CD4-positive, alpha-beta T cell treated with Interferon alpha-2 for 1 hour (primary cell): ENCODE data around the gene ILKAP.

Source experiments
- DNase-seq, 2 donors: peaks; one replicate each; pipeline ENCODE4 v3.0.0-alpha.2; 2020 to 2022

The ILKAP gene

GRCh38 chr2:238237431-238238135 is 34.1 kb upstream of the ILKAP start:
- DNase-seq = no peak

GRCh38 chr2:238236571-238236970 is 33.1 kb upstream of the ILKAP start:
- no peak for DNase-seq

DNA sequence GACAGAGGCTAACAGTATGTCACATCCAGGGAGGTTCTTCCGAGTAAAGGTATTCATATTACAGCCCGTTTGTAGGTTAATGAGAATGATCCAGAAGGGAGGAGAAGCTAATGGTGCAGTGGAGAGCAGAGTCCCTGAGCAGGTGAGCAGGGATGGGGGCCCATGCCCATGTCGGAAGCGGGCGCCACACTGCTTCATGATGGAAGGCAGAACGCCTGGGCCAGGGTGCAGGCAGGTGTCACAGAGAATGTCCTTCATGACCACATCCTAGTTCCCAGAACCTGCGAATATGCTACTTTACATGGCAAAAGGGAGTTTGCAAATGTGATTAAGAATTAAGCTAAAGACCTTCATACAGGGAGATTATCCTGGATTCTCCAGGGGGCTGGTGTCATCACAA is 32.4 kb upstream of the ILKAP start:
- DNase-seq = no peak

DNA sequence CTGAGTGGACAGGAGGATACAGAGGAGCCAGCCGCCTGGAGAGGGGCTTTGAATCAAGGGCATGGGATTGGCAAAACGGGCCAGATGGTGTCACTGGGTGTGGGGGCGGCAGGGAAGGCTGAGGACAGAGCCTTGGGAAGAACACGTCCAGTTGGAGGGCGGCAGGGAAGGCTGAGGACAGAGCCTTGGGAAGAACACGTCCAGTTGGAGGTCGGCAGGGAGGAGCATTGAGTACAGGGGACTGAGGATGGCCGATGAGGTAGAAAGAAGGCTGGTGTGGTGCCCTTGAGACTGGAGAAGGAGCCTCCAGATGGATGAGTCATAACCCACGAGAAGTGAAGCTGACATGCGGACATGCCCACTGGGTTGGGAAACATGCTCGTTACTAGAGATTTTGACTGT is 31.8 kb upstream of the ILKAP start:
- DNase-seq = peak in 1 of 2 donors; percentile 22

DNA sequence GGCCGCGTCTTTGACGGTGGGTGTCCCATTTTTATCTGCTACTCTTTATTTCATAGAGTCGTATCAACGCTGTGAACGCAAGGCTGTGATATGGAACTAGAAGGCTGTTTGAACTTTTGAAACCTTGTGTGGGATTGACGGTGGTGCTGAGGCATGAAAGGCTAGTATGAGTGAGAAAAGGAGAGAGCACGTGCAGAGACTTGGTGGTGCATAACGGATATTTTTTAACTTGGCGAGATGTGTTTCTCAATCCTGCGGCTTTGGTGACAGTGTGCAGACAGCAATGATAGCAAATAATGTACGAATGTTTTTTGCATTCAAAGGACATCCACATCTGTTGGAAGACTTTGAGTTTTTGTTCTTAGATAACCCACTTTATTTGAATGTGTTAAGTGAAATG is 30.1 kb upstream of the ILKAP start:
- DNase-seq = no peak

GRCh38 chr2:238231809-238232208 is 28.3 kb upstream of the ILKAP start:
- DNase-seq = no peak

DNA sequence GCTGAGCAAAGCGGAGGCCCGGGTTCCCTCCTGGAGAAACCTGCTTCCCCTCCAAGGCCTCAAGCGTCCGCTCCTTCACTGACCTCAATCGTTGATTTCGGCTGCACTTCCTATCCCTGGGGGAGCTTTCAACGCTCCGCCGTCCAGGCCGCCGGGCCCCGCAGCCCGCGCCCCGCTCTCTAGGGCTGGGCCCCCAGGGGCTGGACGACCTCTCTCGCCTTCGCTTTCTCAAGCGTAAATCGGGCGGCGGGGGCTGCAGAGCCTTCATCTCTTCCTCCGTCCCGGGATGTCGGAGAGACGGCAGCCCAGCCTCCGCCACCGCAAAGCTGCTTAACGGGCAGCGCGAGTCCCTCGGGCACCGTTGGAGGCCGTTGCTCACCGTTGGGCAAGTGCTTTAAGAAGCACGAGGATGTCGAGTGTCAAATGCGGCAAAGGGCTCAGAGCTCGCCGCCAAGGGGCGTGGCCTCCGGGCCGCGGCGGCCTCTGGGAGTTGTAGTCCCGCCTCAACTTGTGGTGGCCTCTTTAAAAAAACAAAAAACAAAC is 27.8 kb upstream of the ILKAP start:
- peak; percentile 84 for DNase-seq

DNA sequence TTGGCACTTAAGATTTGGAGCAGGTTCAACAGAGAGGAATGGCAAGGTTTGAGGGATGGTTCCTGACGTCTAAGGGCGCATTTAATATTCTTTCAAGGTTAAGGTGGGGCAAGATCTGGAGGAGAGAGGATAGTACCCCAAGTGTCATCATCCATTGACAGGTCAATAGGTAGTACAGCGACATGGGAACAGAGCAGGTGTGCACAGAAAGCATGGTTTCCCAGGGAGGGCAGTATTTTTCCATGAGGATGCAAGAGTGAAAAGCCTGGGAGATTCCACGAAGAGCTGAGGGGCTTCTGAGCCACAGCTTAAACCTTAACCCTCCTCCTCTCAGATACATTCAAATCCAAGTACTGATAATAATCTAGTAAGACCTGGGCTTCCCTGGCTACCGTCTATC is 27.2 kb upstream of the ILKAP start:
- no peak for DNase-seq

GRCh38 chr2:238228700-238229099 is 25.2 kb upstream of the ILKAP start:
- DNase-seq = no peak

DNA sequence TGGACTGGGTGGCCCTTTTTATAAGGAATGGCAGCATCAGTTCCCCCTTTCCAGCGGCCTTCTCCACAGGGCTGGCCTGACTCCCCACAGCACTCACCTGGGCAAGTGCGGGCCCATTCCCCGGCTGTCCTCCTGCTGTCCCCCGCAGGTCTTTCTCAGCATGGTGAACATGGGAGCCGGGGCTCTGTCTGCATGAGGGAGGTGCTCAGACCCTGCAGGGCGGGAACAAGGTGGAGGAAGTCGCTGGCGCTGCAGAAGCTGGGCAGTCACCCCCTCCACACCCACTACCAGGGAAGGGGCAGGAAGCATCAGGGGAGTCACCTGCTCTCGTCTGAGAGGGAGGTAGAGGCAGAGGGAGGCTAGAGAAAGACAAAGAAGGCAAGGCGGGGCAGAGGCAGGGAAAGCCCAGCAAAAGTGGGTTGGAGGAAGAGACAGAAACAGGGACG is 24.1 kb upstream of the ILKAP start:
- no peak for DNase-seq

- DNase-seq = no peak
Measured at GRCh38 chr2:238226698-238227586, 23.4 kb upstream of the ILKAP start.

DNA sequence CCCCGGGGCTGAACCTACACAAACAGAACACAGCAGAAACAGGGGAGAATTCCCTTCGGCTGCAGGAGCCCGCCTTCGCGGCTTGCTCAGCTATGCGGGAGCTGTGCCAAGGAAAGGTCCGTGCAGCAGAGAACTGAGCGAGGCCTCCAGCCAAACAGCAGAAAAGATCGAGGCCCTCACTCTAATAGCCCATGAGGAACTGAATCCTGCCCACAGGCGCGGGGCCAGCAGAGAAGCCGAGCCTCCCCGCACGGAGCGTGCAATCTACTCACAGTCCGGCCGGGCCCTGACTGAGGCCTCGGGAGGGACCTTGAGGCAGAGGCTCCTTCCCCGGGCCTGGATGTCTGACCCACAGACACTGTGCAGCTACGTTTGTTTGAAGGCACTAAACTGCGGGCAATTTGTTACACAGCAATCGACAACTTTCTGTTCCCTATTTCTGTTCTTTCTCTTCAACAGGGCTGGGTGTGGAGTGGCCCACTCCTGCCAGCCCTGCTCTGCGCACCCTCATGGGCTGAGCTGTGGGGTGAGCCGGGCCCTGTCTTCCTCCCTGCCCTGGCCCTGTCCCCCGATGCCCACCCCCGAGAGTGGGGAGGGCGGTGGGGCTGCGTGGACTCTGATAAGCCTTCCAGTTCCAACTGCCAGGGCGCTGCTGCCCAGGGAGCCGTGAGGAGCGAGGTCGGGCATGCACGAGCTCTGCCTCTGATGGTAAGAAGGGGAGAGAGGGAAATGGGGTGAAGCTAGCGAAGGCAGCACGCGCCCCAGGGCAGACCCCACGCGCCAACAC is 22.6 kb upstream of the ILKAP start:
- no peak for DNase-seq

DNA sequence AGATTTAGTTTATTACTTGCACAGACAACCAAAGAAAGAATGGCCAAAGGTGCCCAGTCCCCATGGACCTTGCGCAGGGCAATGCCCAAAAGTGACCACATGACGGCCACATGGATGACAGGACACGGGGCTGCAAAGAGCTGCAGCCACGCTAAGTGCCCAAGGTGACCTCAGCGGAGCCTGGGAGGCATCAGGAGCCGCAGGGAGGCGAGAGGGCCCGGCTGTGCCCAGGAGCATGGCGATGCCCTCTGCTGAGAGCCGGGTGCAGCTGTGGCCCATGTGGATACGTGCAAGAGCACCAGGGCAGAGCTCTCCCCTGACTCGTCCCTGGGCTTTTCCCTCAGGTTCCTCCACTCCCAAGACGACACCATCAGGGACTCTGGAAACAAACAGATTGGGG is 21.6 kb upstream of the ILKAP start:
- no peak for DNase-seq

- no peak for DNase-seq
Measured at GRCh38 chr2:238224356-238225035, 21.0 kb upstream of the ILKAP start.

DNA sequence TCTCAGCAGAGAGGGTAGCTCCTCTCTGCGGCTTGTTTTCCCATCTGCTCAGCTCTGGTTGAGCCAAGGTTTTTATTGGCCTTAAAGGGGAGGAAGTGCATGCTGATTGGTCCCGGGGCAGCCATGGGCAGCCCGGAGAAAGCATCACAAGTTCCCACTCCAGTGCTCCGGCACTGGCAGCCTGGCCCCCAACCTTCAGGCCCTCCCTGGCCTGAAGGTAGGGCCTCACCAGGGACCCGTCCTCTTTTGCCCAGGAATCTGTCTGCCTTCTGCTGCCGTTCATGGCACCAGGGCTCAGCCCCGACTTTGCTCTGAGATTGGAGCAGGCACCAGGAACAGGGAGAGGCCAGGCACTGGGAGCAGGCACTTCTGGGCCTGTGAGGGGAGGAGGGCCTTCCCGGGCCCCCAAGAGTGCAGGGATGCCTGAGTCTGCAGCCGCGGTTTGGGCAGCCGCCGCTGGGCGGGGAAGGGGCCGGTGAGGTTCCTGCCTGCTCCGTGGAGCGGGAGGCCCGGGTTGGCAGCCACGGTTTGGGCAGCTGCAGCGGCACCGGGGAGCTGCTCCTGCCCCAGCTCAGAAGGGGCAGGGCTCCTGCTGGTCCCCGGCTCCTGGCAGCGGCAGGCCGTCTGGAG is 17.5 kb upstream of the ILKAP start:
- no peak for DNase-seq

- DNase-seq = no peak
Measured at GRCh38 chr2:238220274-238220891, 16.9 kb upstream of the ILKAP start.

GRCh38 chr2:238216651-238217184 is 13.2 kb upstream of the ILKAP start:
- DNase-seq = no peak

- DNase-seq = no peak
Measured at GRCh38 chr2:238207006-238207405, 3.5 kb upstream of the ILKAP start.

DNA sequence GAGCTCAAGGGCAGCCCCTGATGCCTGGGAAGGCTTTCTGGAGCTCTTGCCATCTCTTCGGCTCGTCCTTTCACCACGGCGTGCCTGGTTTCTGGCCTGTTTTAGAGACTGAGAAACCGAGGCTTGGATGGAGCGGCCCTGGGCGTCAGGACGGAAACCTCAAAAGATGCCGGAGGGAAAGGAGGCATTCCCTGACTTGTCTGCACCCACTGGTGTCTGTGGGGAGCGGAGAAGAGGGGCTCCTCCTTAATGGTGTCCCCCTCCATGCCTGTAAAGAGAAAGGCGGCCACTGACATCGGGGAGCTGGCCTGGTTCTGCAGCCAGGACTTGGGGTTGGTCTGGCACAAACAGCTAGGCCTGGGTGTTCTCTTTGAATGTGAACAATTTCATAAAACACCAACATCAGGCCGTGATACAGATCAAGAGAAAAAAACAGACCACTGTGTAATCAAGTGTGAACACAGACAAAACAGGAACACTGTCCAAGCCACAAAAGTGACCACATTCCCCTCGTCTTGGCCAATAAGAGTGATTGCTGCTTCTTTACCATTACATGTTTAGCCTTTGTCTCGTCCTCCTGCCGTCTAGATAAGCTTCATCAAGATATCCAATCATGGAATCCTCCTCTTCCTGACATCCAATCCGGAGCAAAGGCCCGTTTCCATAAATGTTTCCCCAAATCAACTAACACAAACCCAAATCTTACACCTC is 633 bp upstream of the ILKAP start:
- DNase-seq = no peak

GRCh38 chr2:238202326-238203093 is 985 bp downstream of the ILKAP start:
- DNase-seq = peak in 1 of 2 donors; percentile 37
